Superior temporal gyrus (tissue), 1 donor: ENCODE results near the gene CBY3.
A peak's percentile ranks its signal among the peaks of the same experiment; 100 is the strongest.
"Not testable (repeated sequence)": the region's sequence is repeated elsewhere in the genome, so short reads cannot be mapped to it uniquely, and the experiment has no call there.

Experiments used
- DNase-seq: peaks from one replicate; pipeline ENCODE4 v3.0.0-alpha.2; 2016; ENCODE audit errors: extremely low spot score

CBY3 gene

DNA sequence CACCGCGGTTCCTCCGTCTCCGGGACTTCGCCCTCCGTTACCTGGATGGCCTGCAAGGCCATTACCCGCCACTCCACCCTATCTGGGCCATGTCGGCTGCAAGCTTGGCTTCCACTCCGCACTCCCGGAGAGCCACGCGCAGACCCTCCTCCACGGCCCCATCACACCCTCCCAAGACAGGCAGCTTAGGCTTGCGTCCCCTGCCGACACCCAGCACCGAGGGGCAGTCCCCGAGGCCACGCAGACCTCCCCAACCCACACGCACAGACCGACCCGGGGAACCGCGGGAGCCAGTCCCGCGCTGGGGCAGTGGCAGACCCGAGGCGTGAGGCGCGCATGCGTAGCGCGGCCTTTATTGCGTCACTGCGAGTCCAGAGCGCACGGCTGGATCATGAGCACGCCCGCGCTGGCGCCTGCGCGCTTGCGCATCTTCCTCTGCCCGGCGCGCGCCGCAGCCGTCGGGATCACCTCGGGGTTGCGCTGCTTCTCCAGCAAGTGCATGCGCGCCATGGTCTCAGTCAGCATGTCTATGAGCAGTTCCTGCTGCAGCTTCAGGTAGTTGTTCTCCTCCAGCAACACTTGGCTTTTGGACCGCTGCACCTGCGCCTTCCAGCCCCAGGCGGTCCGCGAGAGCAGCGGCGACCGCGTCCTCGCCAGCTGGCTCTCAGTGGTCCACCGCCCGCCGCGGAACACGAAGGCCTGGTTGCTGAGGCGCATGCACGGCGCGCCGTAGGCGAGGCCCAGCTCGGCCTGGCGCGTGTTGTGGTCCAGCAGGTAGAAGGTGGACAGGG lies 2.4 kb downstream of the CBY3 start:
- peak; percentile 97 for DNase-seq

DNA sequence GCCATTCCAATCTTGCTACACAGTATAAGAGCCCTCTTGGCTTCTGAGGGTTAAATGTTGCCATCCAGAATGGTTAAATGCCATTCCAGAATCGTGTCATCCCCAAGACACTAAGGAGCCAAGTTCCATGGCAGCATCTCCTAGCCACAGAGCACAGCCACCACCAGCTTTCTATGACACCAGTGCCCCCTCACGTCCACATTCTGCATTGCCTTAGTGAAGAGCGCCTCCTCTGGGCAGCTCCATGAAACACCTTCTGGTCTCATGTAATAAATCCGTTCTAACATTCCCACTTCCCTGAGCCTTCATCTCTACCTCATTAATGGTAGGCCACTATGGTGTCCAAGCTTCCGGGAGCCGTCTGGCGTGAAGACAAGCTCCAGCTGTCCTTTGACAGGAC lies 12.4 kb downstream of the CBY3 start:
- peak; percentile 52 for DNase-seq

DNA sequence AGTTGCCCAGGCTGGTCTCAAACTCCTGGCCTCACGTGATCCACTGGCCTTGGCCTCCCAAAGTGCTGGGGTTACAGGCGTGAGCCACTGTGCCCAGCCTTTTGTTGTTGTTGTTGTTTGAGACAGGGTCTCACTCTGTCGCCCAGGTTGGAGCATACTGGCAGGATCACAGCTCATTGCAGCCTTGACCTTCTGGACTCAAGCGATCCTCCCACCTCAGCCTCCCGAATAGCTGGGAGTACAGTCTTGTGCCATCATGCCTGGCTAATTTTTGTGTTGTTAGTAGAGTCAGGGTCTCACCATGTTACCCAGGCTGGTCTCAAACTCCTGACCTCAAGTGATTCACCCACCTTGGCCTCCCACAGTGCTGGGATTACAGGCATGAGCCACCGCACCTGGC lies 19.2 kb downstream of the CBY3 start:
- not testable (repeated sequence) for DNase-seq

DNA sequence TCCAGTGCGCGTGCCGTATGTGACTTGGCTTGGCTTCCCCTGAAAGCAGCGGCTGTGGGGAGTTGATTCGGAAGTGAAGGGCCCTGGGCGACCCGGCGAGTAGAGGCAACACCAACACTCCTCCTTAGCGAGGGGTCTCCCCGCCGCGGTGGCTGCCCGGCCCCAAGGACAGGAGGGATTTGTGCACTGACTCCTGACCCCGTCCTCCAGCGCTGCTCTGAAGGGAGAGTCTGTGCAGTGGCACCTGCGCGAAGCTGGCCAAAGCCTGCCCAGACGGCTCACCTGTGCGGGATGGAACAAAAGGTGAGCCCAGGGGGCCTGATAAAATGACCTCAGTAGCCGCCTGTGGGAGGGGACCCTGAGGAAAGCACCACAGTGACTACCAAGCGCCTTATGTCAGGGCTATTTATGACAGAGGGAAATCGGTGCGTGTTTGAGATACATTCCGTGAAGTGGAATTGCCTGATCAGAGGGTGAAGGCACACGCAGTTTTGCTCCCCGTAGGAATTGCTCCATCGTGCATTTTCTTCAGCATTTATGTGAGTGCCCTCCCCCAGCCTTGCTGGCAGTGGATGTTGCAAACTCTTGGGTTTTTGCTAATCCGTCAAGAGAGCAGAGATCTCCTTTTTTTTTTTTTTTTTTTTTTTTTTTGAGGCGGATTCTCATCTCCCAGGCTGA lies 22.5 kb downstream of the CBY3 start:
- peak; percentile 36 for DNase-seq

DNA sequence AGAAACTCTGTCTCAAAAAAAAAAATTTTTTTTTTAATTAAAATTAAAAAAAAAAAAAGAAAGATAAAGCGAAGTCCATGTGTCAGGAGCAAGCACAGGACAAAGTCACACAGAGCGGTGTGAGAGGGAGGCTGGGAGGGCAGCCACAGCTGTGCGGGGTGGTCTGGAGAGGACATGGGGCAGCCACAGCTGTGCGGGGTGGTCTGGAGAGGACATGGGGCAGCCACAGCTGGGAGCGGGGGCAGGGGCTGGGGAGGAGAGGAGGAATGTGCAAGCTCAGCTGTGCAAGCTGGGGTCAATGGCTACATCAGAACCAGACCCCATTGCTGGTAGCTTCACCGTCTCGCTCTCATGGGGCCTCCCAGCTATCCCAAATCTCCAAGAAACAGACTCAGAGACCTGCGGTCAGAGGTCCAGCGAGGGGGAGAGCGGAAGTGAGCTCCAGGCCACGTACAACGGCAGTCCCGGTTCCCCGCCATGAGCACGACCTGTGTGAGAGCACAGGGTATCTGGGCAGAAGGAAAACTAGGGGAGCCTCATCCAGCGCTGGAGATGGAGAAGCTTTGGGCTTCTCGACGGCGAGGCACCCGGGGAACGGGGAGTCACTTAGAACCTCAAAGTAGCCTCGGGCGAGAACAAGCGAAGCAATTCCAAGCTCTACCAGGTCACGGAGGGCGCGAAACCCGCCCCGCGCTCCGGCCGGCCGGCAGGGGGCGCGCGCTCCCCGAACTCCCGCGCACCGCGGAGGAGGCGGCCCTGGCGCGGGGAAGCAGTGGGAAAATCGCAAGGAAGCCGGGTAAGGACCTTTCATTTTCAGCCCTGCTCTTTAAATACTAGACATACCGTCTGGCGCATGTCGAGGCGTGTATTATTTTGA lies 23.3 kb downstream of the CBY3 start:
- not testable (repeated sequence) for DNase-seq

DNA sequence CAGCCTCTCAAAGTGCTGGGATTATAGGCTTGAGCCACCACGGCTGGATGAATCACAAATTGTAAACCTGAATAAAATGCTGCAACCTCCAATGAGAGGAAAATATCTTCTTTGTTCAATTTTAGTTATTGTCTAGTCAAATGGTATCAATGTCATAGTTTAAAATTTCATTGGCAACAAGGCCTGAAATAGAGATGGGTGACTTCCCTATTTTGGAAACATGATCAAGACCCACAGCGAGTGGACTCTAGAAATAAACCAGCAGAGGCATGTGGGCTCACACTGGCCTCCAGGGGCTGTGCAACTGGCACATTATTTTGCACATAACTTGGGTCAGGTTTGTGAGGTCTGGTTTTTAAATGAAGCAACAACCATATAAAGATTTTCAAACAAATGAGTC lies 27.7 kb downstream of the CBY3 start:
- DNase-seq, result not testable (repeated sequence)

DNA sequence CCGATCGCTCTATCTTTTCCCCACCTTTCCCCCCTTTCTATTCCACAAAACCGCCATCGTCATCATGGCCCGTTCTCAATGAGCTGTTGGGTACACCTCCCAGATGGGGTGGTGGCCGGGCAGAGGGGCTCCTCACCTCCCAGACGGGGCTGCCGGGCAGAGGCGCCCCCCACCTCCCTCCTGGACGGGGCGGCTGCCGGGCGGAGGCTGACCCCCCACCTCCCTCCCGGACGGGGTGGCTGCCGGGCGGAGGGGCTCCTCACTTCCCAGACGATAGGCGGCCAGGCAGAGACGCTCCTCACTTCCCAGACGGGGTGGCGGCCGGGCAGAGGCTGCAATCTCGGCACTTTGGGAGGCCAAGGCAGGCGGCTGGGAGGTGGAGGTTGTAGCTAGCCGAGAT lies 30.6 kb downstream of the CBY3 start:
- DNase-seq, result not testable (repeated sequence)

DNA sequence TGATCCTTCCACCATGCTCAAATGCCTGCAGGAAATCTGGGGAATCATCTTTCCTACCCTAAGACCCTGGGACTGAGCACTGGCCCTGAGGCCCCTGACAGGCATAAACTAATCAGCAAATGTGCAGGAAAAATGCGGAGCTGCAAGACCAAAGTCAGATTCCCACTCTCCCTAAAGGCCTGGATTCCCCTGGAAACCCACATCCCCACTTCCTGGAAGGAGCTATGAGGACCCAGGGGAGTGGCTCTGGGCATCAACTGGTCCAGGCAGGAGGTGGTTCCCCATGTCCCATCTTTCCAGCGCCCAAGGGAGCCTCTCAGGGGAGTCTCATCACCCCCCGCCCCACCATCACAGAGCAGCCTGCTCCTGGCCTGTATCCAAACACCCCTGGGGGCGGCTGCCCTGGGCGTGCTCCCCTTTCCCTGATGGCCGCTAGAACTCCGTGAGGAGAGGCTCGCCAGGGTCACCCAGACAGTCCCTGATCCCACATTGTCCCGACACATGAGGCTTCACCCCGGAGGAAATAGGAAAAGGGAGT lies 31.6 kb downstream of the CBY3 start:
- not testable (repeated sequence) for DNase-seq

DNA sequence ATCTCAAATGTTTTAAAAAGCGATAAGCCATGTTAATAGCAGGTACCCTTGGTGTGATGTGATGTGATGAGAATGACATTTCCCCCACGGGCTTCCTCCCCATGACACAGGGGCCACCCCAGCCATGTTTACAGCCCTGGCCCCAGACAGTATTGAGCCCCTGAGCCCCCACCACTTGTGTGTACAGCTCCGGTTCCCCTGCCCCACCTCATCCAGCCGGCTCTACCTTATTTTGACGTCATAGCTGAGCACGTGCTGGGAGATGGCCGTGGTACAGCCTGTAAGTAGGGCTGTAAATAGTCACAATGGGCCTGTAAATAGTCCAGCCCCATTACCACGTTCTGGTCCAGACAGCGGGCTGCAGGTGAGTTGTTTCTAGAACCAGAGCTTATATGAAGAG lies 32.4 kb downstream of the CBY3 start:
- no peak for DNase-seq

DNA sequence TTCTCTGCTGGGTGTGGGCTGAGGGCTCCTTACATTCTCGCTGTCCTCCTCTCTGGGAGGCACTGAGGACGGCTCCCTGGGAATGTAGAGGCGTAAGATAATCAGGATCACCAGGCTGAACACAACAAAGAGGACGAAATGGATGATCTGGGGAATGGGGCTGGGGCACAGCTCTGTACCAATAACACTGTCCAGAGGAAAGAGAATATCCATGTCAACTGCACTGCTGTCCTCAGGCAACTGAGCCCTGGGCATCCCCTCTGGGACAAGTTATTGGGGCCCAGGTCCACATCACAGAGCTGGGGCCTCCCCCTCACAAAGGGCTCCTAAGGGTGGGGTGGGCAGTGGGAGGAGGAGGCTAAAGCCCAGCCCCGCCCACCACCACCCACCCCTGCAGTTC lies 36.1 kb downstream of the CBY3 start:
- not testable (repeated sequence) for DNase-seq

DNA sequence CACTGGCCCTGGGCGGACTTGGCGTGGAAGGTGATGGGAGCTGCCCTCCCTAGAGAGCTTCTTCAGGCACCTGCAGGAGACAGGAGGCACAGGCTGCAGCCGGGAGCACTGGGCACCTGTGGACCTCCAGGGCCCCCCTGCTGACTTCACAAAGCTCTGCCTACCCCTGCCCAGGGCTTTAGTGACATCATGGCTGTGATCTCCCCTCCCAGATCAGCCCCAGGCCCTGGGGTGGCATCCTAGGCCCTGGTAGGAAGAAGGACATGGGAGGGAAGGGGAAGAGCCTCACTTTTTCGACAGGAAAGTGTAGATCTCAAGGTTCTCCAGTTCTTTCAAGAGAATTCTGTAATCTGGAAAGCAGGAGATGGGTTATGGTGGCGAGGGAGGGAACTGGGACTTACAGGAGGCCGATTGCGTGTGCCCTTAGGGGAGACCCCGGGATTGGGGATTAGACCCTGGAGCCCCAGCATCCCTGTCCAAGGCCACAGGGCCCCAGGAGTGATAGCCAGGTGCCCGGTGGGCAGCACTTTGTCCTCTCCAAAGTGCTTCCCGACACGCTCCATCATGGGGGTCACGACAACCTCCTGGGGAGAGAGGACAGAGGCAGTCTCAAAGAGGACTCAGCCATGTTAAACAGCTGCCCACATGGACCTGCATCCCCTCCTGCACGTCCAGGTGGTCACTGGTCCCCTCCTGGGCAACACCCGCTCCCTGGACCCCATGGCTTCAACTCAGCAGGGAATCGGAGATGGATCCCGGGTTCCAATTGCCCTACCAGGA lies 37.5 kb downstream of the CBY3 start:
- DNase-seq, result not testable (repeated sequence)

DNA sequence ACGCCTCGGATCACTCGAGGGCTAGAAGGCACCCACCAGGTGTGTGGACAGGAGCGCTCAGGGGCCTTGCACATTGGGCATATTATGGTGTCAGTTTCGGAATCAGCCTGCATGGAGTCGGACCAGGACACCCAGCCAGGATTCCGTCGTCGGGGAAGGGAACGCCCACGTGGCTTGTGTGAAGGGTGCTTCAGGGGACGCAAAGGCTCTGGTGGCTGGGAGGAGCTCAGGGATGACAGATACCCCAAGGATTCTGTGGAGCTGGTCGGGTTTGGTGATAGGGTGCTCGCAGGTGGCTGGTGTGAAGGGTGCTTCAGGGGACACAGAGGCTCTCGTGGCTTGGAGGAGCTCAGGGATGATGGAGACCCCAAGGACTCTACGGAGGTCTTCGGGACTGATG lies 38.2 kb downstream of the CBY3 start:
- DNase-seq, result not testable (repeated sequence)

DNA sequence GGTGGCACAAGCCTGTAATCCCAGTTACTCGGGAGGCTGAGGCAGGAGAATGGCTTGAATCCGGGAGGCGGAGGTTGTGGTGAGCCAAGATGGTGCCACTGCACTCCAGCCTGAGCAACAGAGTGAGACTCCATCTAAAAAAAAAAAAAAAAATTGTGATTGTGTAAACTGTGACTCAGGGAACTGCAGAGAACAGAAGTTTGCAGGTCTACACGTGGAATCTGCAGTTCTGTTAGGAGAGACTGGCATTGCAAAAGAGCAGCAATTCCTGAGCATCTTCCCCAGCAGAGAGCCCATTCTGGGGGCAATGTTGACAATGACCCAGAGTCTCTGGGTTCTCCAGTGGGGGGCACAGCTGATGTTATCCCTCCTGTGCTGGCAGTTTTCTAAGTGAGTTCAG lies 39.1 kb downstream of the CBY3 start:
- not testable (repeated sequence) for DNase-seq

DNA sequence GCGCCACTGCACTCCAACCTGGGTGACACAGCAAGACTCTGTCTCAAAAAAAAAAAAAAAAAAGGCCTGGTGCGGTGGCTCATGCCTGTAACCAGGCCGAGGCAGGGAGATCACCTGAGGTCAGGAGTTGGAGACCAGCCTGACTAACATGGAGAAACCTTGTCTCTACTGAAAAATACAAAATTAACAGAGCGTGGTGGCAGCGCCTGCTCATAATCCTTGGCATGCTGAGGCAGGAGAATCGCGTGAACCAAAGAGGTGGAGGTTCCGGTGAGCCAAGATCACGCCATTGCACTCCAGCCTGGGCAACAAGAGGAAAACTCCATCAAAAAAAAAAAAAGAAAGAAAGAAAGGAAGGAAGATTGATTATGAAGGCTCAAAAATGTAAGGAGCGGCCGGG lies 41.5 kb downstream of the CBY3 start:
- DNase-seq, result not testable (repeated sequence)

DNA sequence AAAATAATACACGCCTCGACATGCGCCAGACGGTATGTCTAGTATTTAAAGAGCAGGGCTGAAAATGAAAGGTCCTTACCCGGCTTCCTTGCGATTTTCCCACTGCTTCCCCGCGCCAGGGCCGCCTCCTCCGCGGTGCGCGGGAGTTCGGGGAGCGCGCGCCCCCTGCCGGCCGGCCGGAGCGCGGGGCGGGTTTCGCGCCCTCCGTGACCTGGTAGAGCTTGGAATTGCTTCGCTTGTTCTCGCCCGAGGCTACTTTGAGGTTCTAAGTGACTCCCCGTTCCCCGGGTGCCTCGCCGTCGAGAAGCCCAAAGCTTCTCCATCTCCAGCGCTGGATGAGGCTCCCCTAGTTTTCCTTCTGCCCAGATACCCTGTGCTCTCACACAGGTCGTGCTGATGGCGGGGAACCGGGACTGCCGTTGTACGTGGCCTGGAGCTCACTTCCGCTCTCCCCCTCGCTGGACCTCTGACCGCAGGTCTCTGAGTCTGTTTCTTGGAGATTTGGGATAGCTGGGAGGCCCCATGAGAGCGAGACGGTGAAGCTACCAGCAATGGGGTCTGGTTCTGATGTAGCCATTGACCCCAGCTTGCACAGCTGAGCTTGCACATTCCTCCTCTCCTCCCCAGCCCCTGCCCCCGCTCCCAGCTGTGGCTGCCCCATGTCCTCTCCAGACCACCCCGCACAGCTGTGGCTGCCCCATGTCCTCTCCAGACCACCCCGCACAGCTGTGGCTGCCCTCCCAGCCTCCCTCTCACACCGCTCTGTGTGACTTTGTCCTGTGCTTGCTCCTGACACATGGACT lies 46.3 kb downstream of the CBY3 start:
- not testable (repeated sequence) for DNase-seq

DNA sequence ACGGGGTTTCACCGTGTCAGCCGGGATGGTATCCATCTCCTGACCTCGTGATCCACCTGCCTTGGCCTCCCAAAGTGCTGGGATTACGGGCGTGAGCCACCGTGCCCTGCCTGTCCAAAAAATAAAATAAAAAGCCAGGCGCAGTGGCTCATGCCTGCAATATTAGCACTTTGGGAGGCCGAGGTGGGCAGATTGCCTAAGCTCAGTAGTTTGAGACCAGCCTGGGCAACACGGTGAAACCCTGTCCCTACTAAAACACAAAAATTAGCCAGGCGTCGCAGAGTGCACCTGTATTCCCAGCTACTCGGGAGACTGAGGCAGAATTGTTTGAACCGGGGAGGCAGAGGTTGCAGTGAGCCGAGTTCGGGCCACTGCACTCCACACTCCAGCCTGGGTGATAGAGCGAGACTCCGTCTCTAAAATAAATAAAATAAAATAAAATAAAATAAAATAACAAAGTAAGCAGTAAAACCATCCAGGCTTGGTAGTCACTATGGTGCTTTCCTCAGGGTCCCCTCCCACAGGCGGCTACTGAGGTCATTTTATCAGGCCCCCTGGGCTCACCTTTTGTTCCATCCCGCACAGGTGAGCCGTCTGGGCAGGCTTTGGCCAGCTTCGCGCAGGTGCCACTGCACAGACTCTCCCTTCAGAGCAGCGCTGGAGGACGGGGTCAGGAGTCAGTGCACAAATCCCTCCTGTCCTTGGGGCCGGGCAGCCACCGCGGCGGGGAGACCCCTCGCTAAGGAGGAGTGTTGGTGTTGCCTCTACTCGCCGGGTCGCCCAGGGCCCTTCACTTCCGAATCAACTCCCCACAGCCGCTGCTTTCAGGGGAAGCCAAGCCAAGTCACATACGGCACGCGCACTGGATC lies 47.1 kb downstream of the CBY3 start:
- DNase-seq, result not testable (repeated sequence)
